Activated naive CD4-positive, alpha-beta T cell (primary cell): ENCODE results near the gene SAMD4A.

Experiments used
- DNase-seq, 4 experiments: peaks; one replicate each; lab custom pipeline; 2025; lab: John Stamatoyannopoulos, UW

SAMD4A gene

GRCh38 chr14:54805445-54806322 is 238.8 kb downstream of the SAMD4A start:
- DNase-seq = peak; percentile 26 to 71 (median 57)

GRCh38 chr14:54806616-54807015 is 239.7 kb downstream of the SAMD4A start:
- DNase-seq = no peak

GRCh38 chr14:54807428-54807827 is 240.5 kb downstream of the SAMD4A start:
- DNase-seq = no peak

- no peak for DNase-seq
Observed at GRCh38 chr14:54807881-54808280, 241.0 kb downstream of the SAMD4A start.

- no peak for DNase-seq
Observed at GRCh38 chr14:54808326-54809161, 241.6 kb downstream of the SAMD4A start.

- DNase-seq = no peak
Observed at GRCh38 chr14:54809767-54810166, 242.8 kb downstream of the SAMD4A start.

GRCh38 chr14:54812617-54813016 is 245.7 kb downstream of the SAMD4A start:
- no peak for DNase-seq

- DNase-seq = no peak
Observed at GRCh38 chr14:54813081-54813480, 246.2 kb downstream of the SAMD4A start.

GRCh38 chr14:54814076-54814475 is 247.1 kb downstream of the SAMD4A start:
- DNase-seq = no peak

- DNase-seq = no peak
Observed at GRCh38 chr14:54815016-54815415, 248.1 kb downstream of the SAMD4A start.

GRCh38 chr14:54815515-54815914 is 248.6 kb downstream of the SAMD4A start:
- no peak for DNase-seq

- DNase-seq = no peak
Observed at GRCh38 chr14:54816450-54816849, 249.5 kb downstream of the SAMD4A start.

- DNase-seq = no peak
Observed at GRCh38 chr14:54817506-54817905, 250.6 kb downstream of the SAMD4A start.

GRCh38 chr14:54818201-54819133 is 251.5 kb downstream of the SAMD4A start:
- no peak for DNase-seq

- no peak for DNase-seq
Observed at GRCh38 chr14:54822685-54823084, 255.8 kb downstream of the SAMD4A start.

- DNase-seq = no peak
Observed at GRCh38 chr14:54823757-54824549, 257.0 kb downstream of the SAMD4A start.

- DNase-seq = no peak
Observed at GRCh38 chr14:54828037-54828436, 261.1 kb downstream of the SAMD4A start.

GRCh38 chr14:54829486-54830224 is 262.7 kb downstream of the SAMD4A start:
- DNase-seq = no peak

GRCh38 chr14:54830650-54831049 is 263.7 kb downstream of the SAMD4A start:
- no peak for DNase-seq

GRCh38 chr14:54834081-54834480 is 267.2 kb downstream of the SAMD4A start:
- no peak for DNase-seq
